ENCODE data around the gene DRC7.

DNA sequence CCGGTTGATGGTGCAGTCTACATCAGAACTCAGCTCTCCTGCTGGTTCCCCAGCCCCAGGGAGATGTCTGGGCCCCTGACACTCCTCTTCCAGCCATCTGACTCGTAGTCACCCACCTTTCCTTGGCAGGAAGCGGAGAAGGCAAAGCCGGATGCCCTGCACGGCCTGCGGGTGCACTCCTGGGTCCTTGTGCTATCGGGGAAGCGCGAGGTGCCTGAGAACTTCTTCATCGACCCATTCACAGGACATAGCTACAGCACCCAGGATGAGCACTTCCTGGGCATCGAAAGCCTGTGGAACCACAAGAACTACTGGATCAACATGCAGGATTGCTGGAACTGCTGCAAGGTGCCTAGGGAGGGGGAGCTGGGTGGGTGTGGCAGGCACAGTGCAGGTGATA, 12.7 kb downstream of the DRC7 start:
- TF ChIP-seq POLR2A (IDR thresholded peaks at IDR 0.05) (no peak), CTCF (IDR thresholded peaks at IDR 0.05) (no peak)
